Spleen (tissue), 7 donors: Measurements from ENCODE around the gene ANKRD11.
A peak's percentile ranks its signal among the peaks of the same experiment; 100 is the strongest.

Experiments
- POLR2A ChIP-seq, 3 donors: fragments of 450-650 bp; IDR thresholded peaks; one replicate each; pipeline ENCODE4 v1.5.1; 2017; ENCODE audit warnings: antibody characterized with exemption in 3 of 3, mild to moderate bottlenecking in 1 of 3
- POLR2AphosphoS5 ChIP-seq, 3 donors: sonication (generic); formaldehyde crosslinking; IDR thresholded peaks; one replicate each; pipeline ENCODE4 v1.5.1; 2017; ENCODE audit warnings: antibody characterized with exemption in 3 of 3
- TF ChIP-seq, protein P1 (sequence below), 11 experiments: fragments of 200-600 bp in 7 of 11; fragments of 450-650 bp in 4 of 11; sonication (generic) in 4 of 11; IDR thresholded peaks in 8 of 11; conservative IDR thresholded peaks in 3 of 11; 1 replicate in 7 of 11; 2 replicates in 4 of 11; pipeline versions ENCODE4 v1.4.0 to v1.8.0; 2016 to 2021; ENCODE audit warnings: antibody characterized with exemption in 11 of 11, inconsistent platforms in 4 of 11, mild to moderate bottlenecking in 1 of 11
- donor health status: DM: no; HTN: no; CAD: no; lungs with moderate emphysema.
- donor health status: DM: no; HTN: no; CAD: no.
- donor health status: DM: no; HTN: no; CAD: no.

DNA sequence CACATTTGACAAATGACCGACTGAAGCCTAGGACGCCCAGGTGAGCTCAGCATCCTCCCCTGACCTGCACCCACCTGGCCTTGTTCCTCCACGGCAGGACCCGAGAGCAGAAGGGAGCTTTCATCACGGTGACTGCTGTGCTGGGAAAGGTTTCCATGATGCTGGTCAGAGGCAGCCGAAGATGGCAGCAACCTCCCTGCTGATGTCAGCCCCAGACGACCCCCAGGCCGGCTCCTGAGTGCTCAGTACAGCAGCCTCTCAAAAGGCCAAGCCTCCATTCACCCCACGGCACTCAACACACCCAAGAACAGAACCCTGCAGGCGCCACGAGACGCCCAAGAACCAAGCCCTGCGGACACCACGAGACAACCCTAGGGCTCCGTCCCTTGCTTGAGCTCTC is 119.8 kb downstream of the ANKRD11 start:
- TF ChIP-seq, protein P1, sequence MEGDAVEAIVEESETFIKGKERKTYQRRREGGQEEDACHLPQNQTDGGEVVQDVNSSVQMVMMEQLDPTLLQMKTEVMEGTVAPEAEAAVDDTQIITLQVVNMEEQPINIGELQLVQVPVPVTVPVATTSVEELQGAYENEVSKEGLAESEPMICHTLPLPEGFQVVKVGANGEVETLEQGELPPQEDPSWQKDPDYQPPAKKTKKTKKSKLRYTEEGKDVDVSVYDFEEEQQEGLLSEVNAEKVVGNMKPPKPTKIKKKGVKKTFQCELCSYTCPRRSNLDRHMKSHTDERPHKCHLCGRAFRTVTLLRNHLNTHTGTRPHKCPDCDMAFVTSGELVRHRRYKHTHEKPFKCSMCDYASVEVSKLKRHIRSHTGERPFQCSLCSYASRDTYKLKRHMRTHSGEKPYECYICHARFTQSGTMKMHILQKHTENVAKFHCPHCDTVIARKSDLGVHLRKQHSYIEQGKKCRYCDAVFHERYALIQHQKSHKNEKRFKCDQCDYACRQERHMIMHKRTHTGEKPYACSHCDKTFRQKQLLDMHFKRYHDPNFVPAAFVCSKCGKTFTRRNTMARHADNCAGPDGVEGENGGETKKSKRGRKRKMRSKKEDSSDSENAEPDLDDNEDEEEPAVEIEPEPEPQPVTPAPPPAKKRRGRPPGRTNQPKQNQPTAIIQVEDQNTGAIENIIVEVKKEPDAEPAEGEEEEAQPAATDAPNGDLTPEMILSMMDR (IDR thresholded peaks at IDR 0.05 in 8 of 11, conservative IDR thresholded peaks at IDR 0.05 in 3 of 11), result no peak
- TF ChIP-seq POLR2A (IDR thresholded peaks at IDR 0.05) (no peak), POLR2AphosphoS5 (IDR thresholded peaks at IDR 0.05) (peak in 1 of 3 donors; percentile 41)
